ENCODE results near the gene DVL2.

The DVL2 gene

GRCh38 chr17:7238420-7239090 is 4.2 kb upstream of the DVL2 start:
- no peak for DNase-seq (ENCODE audit: low read depth in 2 of 2)

GRCh38 chr17:7237761-7238419 is 3.6 kb upstream of the DVL2 start:
- DNase-seq (ENCODE audit: low read depth in 2 of 2): peak; percentile 80 to 87

- DNase-seq (ENCODE audit: low read depth in 2 of 2): no peak
These were observed 3.0 kb upstream of the DVL2 start for GRCh38 chr17:7237266-7237760.

GRCh38 chr17:7236808-7237207 is 2.5 kb upstream of the DVL2 start:
- no peak for DNase-seq (ENCODE audit: low read depth in 2 of 2)

- DNase-seq (ENCODE audit: low read depth in 2 of 2): no peak
These were observed 1.7 kb upstream of the DVL2 start for GRCh38 chr17:7235693-7236665.

- DNase-seq (ENCODE audit: low read depth in 2 of 2): no peak
These were observed 625 bp downstream of the DVL2 start for GRCh38 chr17:7233701-7234082.

GRCh38 chr17:7232114-7232513 is 2.2 kb downstream of the DVL2 start:
- no peak for DNase-seq (ENCODE audit: low read depth in 2 of 2)

- DNase-seq (ENCODE audit: low read depth in 2 of 2): no peak
These were observed 4.8 kb downstream of the DVL2 start for GRCh38 chr17:7229504-7229903.

GRCh38 chr17:7228920-7229319 is 5.4 kb downstream of the DVL2 start:
- no peak for DNase-seq (ENCODE audit: low read depth in 2 of 2)

GRCh38 chr17:7226721-7227710 is 7.3 kb downstream of the DVL2 start:
- no peak for DNase-seq (ENCODE audit: low read depth in 2 of 2)

- DNase-seq (ENCODE audit: low read depth in 2 of 2): no peak
These were observed 8.5 kb downstream of the DVL2 start for GRCh38 chr17:7225711-7226331.

- no peak for DNase-seq (ENCODE audit: low read depth in 2 of 2)
These were observed 9.6 kb downstream of the DVL2 start for GRCh38 chr17:7224661-7225111.

- DNase-seq (ENCODE audit: low read depth in 2 of 2): no peak
These were observed 10.2 kb downstream of the DVL2 start for GRCh38 chr17:7224110-7224509.

- no peak for DNase-seq (ENCODE audit: low read depth in 2 of 2)
These were observed 10.9 kb downstream of the DVL2 start for GRCh38 chr17:7223375-7223774.

- no peak for DNase-seq (ENCODE audit: low read depth in 2 of 2)
These were observed 11.4 kb downstream of the DVL2 start for GRCh38 chr17:7222972-7223292.

GRCh38 chr17:7222093-7222971 is 12.0 kb downstream of the DVL2 start:
- DNase-seq (ENCODE audit: low read depth in 2 of 2): no peak

GRCh38 chr17:7221278-7222092 is 12.8 kb downstream of the DVL2 start:
- DNase-seq (ENCODE audit: low read depth in 2 of 2): no peak

GRCh38 chr17:7220593-7221277 is 13.6 kb downstream of the DVL2 start:
- DNase-seq (ENCODE audit: low read depth in 2 of 2): peak in 1 of 2 donors; percentile 45

Data from stimulated activated CD8-positive, alpha-beta memory T cell treated with anti-CD3 and anti-CD28 coated beads, Interleukin-7, amount 100 ng/mL, for 4 hours (primary cell).